SK-N-SH (cell line): ENCODE data around the gene OR2S2. TPM values are rescaled to one million over a fixed set of nuclear protein-coding genes. Genes with fewer than 3 reads are reported as not detected.
"Not testable (repeated sequence)": the region's sequence is repeated elsewhere in the genome, so short reads cannot be mapped to it uniquely, and the experiment has no call there.

ENCODE experiments used
- CTCF ChIA-PET: fragments of 300-600, 350-600 bp; formaldehyde crosslinking; extraction: SDS; loops from one replicate; lab custom pipeline; 2021; lab: Yijun Ruan, JAX
- POLR2A ChIA-PET: fragments of 350-600 bp; sonication (Branson Sonifier 250); formaldehyde crosslinking; extraction: SDS; loops from one replicate; lab custom pipeline; 2020; ENCODE audit warnings: antibody characterized with exemption, inconsistent platforms; lab: Yijun Ruan, JAX
- DNase-seq: peaks from one replicate; pipeline ENCODE4 v3.0.0; 2012
- H2AFZ ChIP-seq: fragments of 200-600 bp; sonication (generic); 2 replicates; pipeline ENCODE4 v1.8.1; 2016; ENCODE audit warnings: antibody characterized with exemption, mild to moderate bottlenecking, low read depth
- H3F3A ChIP-seq: fragments of 200-600 bp; sonication (generic); replicated peaks from 2 replicates; pipeline ENCODE3; 2016; ENCODE audit warnings: antibody characterized with exemption, mild to moderate bottlenecking; ENCODE audit not compliant: insufficient read depth
- H3K27ac ChIP-seq, 2 experiments: fragments of 200-500 bp in 1 of 2; fragments of 200-600 bp in 1 of 2; sonication (Bioruptor generic) in 1 of 2; sonication (generic), shearing (Covaris generic) in 1 of 2; 2 replicates each; pipeline versions ENCODE4 v1.5.1 to v1.6.1; 2014 to 2016; ENCODE audit warnings: low read depth in 2 of 2, inconsistent platforms in 1 of 2, low read length in 1 of 2, mild to moderate bottlenecking in 1 of 2, mixed read lengths in 1 of 2
- H3K27me3 ChIP-seq: fragments of 200-600 bp; sonication (generic), shearing (Covaris generic); 2 replicates; pipeline ENCODE4 v1.6.1; 2016; ENCODE audit warnings: mixed run types; ENCODE audit not compliant: insufficient read depth
- H3K36me3 ChIP-seq, 2 experiments: fragments of 200-500 bp in 1 of 2; fragments of 200-600 bp in 1 of 2; sonication (Bioruptor generic) in 1 of 2; sonication (generic) in 1 of 2; replicated peaks in 1 of 2; 2 replicates each; pipeline versions ENCODE3 to v1.5.1; 2014 to 2016; ENCODE audit warnings: low read length in 1 of 2, mild to moderate bottlenecking in 1 of 2; ENCODE audit not compliant: insufficient read depth in 2 of 2, control insufficient read depth in 1 of 2
- H3K4me1 ChIP-seq, 2 experiments: fragments of 200-500 bp in 1 of 2; fragments of 200-600 bp in 1 of 2; sonication (Bioruptor generic) in 1 of 2; sonication (generic), shearing (Covaris generic) in 1 of 2; 2 replicates each; pipeline versions ENCODE4 v1.5.1 to v1.6.1; 2014 to 2016; ENCODE audit warnings: low read depth in 1 of 2, low read length in 1 of 2, mixed run types in 1 of 2; ENCODE audit not compliant: insufficient read depth in 2 of 2, control insufficient read depth in 1 of 2
- H3K4me2 ChIP-seq: fragments of 200-600 bp; sonication (generic), shearing (Covaris generic); 2 replicates; pipeline ENCODE4 v1.6.1; 2017; ENCODE audit warnings: mixed run types
- H3K4me3 ChIP-seq, 2 experiments: fragments of 200-500 bp in 1 of 2; fragments of 200-600 bp in 1 of 2; sonication (Bioruptor generic) in 1 of 2; sonication (generic), shearing (Covaris generic) in 1 of 2; 2 replicates each; pipeline versions ENCODE4 v1.5.1 to v1.8.1; 2014 to 2016; ENCODE audit warnings: low read depth in 2 of 2, inconsistent platforms in 1 of 2, low read length in 1 of 2, mild to moderate bottlenecking in 1 of 2, mixed read lengths in 1 of 2, moderate library complexity in 1 of 2
- H3K79me2 ChIP-seq: fragments of 200-600 bp; sonication (generic); 2 replicates; pipeline ENCODE4 v1.8.1; 2017; ENCODE audit warnings: mild to moderate bottlenecking; ENCODE audit not compliant: insufficient read depth
- H3K9ac ChIP-seq: fragments of 200-600 bp; sonication (generic); 2 replicates; pipeline ENCODE4 v1.6.1; 2017; ENCODE audit warnings: mixed run types
- H3K9me2 ChIP-seq: fragments of 200-600 bp; sonication (generic); 2 replicates; pipeline ENCODE4 v1.6.1; 2017; ENCODE audit warnings: mixed run types
- H3K9me3 ChIP-seq: fragments of 200-600 bp; sonication (generic); 2 replicates; pipeline ENCODE4 v1.6.1; 2017; ENCODE audit warnings: mixed run types, mild to moderate bottlenecking, moderate library complexity
- H4K20me1 ChIP-seq: fragments of 200-600 bp; sonication (generic); 2 replicates; pipeline ENCODE4 v1.6.1; 2017; ENCODE audit warnings: mild to moderate bottlenecking, mixed run types; ENCODE audit not compliant: insufficient read depth
- FOSL2 ChIP-seq: IDR thresholded peaks from 2 replicates; pipeline ENCODE4 v1.4.0; 2012; ENCODE audit warnings: low read depth, mild to moderate bottlenecking, moderate library complexity, borderline replicate concordance
- TCF12 ChIP-seq: IDR thresholded peaks from 2 replicates; pipeline ENCODE4 v1.4.0; 2012
- WGBS: methylation state at CpG from one replicate; pipeline ENCODE4 v1.1.6; 2017; ENCODE audit warnings: low lambda C conversion rate; 5-methylcytosine and 5-hydroxymethylcytosine counted together
- polyA plus RNA-seq, 3 experiments: library from polyadenylated mRNA; depleted of rRNA; stranded (reverse); fragments of >200 nt; gene quantifications; 2 replicates each; pipeline ENCODE4 v1.2.3, GENCODE V29; 2012
- TF ChIP-seq, protein P1 (sequence below): IDR thresholded peaks from 2 replicates; pipeline ENCODE4 v1.4.0; 2012; ENCODE audit warnings: low read depth, borderline replicate concordance
- TF ChIP-seq, protein P2 (sequence below): IDR thresholded peaks from 2 replicates; pipeline ENCODE4; 2012

OR2S2 gene
- polyA plus RNA-seq, 1 of the 3 experiments (the other 2 are of a cell fraction) = not detected

- no peak for TF ChIP-seq TCF12
These were observed 40.4 kb upstream of the OR2S2 start (continued) for GRCh38 chr9:35998333-35998732.

DNA sequence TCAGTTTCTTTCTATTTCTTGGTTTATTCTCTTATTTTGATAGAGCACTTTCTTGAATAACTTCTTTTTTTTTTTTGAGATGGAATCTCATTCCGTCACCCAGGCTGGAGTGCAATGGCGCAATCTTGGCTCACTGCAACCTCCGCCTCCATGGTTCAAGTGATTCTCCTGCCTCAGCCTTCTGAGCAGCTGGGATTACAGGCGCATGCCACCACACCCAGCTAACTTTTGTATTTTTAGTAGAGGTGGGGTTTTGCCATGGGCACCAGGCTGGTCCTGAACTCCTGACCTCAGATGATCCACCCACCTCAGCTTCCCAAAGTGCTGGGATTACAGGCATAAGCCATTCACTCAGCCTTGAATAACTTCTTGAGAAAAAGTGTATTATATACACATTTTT, 39.1 kb upstream of the OR2S2 start:
- H3K9me3 ChIP-seq, CTCF ChIA-PET, H3K9me2 ChIP-seq, H2AFZ ChIP-seq, H3K4me2 ChIP-seq, POLR2A ChIA-PET, H3K4me3 ChIP-seq, H3K36me3 ChIP-seq, H3K9ac ChIP-seq, H4K20me1 ChIP-seq, DNase-seq, H3K79me2 ChIP-seq, H3K27me3 ChIP-seq: not testable (repeated sequence)
- H3K27ac ChIP-seq = peak overlapping the region in 1 of 2 experiments; percentile 58; a peak in 2 of 4 replicates
- peaks cover 0 to 17% of the 10 kb centered on the region in 2 experiments; a peak in 1 of 4 replicates for H3K4me1 ChIP-seq
- peaks cover 31% of the 10 kb centered on the region for H3F3A ChIP-seq
- 91% methylated on average over 4 of the region's 4 CpGs for WGBS

DNA sequence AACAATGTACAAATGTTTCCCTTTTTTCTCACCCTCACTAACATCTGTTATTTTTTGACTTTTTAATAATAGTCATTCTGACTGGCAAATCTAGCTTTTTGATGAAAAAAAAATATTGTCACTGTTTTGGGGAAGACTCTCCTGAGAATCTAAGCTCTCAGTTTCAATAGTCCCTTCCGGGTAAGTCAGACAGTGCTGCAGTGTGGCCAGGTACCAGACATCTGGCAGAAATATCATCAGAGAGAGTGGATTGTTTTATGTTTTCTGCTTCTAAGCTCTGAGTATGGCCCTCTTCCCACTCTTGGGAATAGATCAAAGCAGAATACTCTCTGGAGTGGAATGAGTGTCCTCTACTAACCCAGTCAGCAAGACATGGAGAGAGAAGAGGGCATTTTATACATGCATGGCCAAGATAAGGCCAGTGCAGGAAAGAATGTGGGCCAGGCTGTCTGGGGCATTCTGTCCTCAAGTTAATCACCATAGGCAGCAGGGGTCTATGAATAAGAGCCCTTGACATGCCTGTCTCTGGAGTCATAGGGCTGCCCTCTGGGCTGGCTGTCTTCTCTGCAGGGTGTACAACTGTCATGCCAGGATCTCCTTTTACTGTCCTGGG, 38.5 kb upstream of the OR2S2 start:
- Histone ChIP-seq H3K27me3 (no peaks in the 10 kb centered on the region), H3K79me2 (no peaks in the 10 kb centered on the region), H3K9me2 (no peaks in the 10 kb centered on the region), H3K4me1 (peaks cover 0 to 17% of the 10 kb centered on the region in 2 experiments; a peak in 1 of 4 replicates), H3K27ac (peak overlapping the region in 1 of 2 experiments; percentile 58; a peak in 2 of 4 replicates), H3K36me3 (no peaks in the 10 kb centered on the region), H3K4me3 (no peak overlapping the region), H3K4me2 (no peak overlapping the region), H3K9me3 (no peaks in the 10 kb centered on the region), H3K9ac (peak overlapping the region; percentile 42), H4K20me1 (no peaks in the 10 kb centered on the region), H2AFZ (no peak overlapping the region), H3F3A (peaks cover 31% of the 10 kb centered on the region)
- CTCF ChIA-PET = interaction anchor here (0.8 kb wide), 1 partner anchor 51 kb away, joined by 3 read pairs; no protein-coding TSS in a partner anchor
- POLR2A ChIA-PET = no interaction called here
- 52% methylated on average over 1 of the region's 1 CpG for WGBS
- DNase-seq = no peak
- TF ChIP-seq, protein P1, sequence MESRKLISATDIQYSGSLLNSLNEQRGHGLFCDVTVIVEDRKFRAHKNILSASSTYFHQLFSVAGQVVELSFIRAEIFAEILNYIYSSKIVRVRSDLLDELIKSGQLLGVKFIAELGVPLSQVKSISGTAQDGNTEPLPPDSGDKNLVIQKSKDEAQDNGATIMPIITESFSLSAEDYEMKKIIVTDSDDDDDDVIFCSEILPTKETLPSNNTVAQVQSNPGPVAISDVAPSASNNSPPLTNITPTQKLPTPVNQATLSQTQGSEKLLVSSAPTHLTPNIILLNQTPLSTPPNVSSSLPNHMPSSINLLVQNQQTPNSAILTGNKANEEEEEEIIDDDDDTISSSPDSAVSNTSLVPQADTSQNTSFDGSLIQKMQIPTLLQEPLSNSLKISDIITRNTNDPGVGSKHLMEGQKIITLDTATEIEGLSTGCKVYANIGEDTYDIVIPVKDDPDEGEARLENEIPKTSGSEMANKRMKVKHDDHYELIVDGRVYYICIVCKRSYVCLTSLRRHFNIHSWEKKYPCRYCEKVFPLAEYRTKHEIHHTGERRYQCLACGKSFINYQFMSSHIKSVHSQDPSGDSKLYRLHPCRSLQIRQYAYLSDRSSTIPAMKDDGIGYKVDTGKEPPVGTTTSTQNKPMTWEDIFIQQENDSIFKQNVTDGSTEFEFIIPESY = no peak
- TF ChIP-seq FOSL2 (0 out of 2 replicates have a peak, but pooled peaks have one; percentile 6), TCF12 (peak; percentile 15; the same call in 1 of the 2 replicates)
- TF ChIP-seq, protein P2, sequence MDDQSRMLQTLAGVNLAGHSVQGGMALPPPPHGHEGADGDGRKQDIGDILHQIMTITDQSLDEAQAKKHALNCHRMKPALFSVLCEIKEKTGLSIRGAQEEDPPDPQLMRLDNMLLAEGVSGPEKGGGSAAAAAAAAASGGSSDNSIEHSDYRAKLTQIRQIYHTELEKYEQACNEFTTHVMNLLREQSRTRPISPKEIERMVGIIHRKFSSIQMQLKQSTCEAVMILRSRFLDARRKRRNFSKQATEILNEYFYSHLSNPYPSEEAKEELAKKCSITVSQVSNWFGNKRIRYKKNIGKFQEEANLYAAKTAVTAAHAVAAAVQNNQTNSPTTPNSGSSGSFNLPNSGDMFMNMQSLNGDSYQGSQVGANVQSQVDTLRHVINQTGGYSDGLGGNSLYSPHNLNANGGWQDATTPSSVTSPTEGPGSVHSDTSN = peak; percentile 71
